Forelimb muscle (tissue), 1 donor: ENCODE data around the gene PRDM11. TPM values are rescaled to one million over a fixed set of nuclear protein-coding genes. Genes with fewer than 3 reads are reported as not detected.
A peak's percentile ranks its signal among the peaks of the same experiment; 100 is the strongest.

ENCODE experiments used
- DNase-seq: peaks from one replicate; pipeline ENCODE4 v3.0.0-alpha.2; 2013; ENCODE audit warnings: low read depth
- polyA plus RNA-seq: library from polyadenylated mRNA; unstranded; fragments of 120-200 nt; gene quantifications from one replicate; pipeline ENCODE4 v1.2.1, GENCODE V29; 2013; ENCODE audit not compliant: insufficient read length

PRDM11 gene
- polyA plus RNA-seq, 1 donor, result 27.1 TPM

DNA sequence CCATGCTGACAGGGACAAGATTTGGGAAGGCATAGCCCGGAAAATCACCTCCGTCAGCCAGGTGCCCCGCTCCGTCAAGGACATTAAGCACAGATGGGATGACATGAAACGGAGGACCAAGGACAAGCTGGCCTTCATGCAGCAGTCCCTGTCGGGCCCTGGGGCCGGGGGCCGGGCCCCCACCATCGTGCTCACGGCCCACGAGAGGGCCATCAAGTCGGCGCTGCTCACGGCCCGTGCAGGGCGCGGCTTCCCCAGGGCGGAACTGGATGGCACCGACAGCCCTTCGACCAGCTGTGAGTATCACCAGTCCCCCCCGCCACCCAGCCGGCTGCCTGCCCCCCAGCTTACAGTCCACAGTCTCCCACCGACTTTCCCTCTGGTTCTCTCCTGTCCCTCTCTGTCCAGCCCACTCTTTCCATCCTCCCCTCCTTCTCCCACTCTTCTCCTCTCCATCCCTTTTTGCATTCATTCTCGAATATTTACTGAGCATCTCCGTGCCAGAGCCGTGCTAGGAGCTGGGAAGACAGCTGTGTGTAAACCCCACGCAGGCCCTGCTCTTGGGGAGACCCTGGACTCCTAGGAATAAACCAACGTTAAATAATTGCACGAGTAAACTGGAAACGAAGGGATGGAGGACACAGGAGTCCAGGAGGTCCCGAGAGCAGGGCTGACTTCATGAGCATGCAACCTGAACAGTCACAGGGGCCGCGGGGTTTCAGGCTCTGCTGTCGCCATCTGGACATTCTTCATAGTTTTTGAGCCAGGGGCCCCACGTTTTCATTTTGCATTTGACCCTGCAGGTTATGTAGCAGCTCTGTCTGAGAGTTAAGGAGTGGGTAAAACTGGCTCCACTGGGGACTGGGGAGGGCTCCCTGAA lies 62.8 kb downstream of the PRDM11 start:
- no peak for DNase-seq

DNA sequence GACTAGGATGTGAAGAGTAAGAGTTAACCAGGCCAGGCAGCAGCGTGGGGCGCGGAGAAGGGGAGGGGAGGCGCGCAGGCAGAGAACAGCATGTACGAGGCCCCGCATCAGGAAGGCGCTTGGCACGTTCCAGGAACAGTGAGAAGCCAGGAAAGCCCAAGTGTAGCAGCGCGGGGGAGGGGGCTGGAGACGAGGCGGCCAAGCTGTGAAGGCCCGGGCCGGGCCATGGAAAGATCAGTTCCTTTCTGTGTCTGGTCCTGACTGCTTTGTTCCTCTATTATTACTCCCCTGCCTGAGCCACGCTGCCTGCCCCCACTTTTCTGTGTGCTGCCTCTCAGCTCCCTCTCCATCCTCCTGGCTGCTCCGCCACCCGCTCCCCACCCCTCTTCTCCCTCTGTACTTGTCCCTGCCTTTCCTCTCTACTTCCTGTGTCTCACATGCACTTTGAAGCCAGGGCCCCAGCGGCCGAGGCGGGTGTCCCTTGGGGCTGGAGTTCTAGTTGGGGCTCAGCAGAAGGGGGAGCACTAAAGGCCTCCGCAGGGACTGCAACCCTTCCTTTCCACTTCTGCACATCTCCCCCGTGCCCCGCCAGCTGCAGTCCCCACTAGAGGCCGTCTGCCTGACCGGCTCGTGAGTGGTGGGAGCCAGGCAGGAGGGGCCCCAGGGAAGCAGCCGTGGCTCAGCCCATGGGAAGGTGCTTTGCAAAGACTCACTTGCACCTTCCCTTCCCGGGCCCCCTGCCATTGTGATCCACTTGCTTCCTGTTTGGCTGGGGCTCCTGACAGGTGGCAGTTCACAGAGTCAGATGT lies 63.7 kb downstream of the PRDM11 start:
- peak; percentile 84 for DNase-seq

DNA sequence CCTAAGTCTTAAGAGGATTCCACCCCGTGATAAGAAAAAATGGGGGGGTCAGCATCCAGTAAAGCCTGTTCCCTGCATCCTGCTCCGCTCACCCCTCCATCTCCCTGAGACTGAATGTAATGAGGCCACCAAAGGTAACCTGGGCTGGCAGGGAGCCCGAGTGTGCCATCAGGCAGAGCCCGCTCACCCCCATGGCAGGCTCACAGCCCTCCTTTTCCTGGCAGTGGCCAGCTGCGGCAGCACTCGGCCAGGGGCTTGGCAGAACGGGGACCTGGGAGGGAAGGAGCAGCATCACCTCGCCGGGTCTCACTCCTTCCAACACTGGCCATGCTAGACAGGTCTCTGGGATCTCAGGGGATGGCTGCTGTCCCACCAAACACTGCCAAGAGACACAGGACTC lies 64.4 kb downstream of the PRDM11 start:
- no peak for DNase-seq

DNA sequence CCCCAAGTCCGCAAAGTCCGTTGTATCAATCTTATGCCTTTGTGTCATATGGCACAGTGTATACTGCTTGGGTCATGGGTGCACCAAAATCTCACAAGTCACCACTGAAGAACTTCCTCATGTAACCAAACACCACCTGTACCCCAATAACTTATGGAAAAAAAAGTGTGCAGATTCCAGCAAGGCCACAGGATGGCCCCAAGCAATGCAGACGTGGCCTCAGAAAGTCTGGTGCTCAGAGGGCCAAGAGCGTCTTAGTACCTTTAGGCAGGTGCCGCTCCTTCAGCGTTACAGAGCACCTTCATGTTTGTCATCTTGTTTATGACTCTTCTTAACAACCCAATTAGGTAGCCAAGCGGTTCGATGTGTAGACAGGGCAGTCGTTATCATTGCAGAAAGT lies 65.3 kb downstream of the PRDM11 start:
- no peak for DNase-seq

DNA sequence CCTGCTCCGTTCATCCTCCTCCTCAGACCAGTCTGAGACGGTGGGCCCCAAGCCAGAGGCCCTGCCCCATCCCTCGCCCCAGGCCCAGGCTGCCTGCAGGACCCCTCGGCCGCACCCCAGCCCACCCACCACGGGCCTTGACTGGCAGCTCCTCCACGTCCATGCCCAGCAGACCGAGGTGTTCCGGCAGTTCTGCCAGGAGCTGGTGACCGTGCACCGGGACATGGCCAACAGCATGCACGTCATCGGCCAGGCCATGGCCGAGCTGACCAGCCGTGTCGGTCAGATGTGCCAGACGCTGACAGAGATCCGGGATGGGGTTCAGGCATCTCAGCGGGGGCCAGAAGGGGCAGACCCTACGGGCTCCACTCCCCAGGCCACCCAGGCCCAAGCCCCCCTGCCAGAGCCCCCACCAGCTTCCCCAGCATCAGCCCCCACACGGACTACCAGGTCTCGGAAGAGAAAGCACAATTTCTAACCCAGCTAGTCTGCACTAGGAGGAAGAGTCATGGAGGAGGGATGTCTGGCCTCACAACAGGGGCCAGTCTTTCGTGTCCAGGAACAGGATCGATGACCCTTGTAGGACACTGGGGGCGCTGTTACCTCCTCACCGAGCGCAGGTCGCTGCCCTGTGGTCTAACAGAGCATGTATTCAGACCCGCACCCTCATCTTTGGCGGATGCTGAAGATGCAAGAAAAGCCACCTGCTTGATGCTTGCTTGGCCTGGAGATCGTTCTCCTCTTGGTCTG lies 66.3 kb downstream of the PRDM11 start:
- no peak for DNase-seq

DNA sequence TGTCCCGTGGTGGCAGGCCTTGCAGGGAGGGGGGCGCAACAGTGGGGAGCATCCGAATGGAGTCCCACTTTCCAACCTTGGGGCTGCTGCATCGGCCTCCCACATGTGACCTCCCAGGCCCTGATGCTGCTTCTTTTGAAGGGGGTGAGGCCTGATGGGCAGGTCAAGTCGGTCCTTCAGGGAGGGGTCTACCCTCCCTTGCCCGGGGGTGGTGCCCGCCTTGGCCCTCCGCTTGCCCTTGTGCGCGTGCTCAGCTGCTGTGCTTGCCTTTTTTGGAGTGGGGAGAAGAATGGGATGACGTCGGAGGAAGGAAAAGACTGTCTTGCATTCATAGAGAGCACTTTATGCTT lies 66.9 kb downstream of the PRDM11 start:
- DNase-seq, result no peak

DNA sequence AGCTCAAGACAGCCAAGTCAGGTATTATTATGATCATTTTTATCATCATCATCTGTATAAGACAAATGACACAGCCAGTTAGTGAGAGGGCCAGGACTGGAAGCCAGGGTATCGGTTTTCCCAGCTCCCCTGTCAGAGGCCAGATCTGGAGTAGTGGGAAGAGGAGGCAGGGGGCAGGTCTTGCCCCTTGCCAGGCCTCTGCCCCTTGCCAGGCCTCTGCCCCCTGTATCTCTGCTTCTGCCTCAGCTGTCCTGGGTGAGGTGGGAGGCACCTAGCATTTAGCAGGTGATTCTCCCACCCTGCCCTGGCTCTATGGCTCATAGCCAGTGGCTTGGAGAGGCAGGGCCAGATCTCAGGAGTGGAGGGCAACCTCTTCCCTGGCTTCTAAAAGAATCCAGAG lies 67.3 kb downstream of the PRDM11 start:
- DNase-seq, result no peak

DNA sequence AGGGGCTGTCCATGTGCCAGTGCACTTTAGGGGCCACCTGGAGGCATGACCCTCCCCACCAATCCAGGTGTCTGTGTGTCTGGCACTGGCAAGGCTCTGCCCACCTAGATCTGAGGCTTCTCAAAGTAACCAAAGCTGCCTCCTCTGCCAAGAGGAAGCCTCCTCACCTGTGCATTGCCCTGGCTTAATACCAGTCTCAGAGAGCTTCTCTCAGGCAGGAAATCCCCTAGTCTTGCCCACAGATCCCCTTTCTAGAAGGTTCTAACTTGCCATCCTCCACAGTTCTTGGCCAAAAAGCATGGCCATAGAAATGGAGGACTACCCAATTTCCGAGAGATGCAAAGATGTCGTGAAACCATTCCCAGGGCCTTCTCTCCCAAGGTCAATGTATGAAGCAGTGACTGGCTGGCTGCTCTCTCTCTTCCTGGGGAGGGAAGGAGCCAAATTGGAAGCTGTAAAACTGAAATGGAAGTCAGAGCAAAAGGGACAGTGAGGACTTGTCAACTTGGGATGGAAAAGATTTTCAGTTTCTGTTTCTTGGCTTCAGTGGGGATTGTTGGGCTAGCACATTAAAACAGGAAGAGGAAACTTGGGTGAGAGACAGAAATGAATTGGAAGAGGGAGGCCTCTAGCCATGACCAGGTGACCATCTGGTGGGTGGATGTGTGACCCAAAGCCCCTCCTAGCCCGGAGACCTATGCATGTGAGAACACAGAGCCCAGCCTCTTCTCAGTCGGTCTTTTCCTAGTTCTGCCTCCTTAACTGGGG lies 68.8 kb downstream of the PRDM11 start:
- no peak for DNase-seq

DNA sequence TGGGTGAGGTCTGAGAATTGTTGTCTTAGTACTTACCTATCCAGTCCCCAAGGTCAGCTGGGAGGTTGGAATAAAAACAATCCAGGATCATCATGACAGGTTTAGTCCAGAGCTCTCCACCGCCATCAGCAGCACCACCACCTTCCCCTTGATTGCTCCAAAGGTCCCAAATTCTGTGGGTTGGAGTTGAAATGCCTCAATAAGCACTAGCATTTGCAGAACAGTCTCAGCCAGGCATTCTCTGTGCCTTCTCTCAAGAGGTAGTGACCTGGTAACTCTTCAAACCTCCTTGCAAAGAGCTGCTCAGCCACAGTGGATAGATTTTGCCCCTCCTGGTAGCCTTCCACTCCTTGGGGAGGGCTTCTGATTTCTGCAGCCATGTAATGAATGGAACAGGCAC lies 69.6 kb downstream of the PRDM11 start:
- DNase-seq, result no peak

DNA sequence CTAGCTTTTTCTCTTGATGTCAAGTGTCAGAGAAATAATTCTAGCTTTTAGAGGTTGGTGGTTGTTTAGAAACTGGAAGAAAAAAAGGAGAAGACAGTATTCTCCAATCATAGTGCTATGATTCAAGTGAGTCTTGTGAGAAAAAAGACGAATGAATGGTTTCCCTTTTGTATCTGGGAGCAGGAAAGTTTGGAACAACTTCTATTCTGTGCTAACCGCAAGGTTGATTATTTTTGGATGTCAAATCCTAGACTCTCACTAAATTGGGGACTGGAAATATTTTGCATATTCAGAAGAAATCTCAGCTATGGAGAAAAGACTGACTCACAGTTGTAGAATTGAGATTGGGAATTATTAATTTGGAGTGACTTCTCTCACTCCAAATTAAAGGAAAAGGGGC lies 70.5 kb downstream of the PRDM11 start:
- DNase-seq, result no peak

DNA sequence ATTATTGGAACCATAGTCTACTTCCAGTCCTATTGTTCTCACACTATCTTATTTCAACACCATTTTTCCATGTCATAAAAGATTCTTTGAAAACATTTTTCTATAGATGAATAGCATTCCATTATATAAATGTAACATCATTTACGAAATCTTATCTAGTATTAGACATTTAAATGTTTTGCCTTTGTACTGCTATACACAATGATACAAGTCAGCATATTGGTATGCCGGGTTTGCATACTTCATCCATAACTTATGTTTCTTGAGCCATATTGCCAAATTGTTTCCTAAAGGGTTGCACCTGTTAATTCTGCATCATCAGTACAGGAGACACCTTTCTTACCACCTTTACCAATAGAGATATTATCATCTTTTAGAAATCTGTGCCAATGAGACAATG lies 71.6 kb downstream of the PRDM11 start:
- no peak for DNase-seq

DNA sequence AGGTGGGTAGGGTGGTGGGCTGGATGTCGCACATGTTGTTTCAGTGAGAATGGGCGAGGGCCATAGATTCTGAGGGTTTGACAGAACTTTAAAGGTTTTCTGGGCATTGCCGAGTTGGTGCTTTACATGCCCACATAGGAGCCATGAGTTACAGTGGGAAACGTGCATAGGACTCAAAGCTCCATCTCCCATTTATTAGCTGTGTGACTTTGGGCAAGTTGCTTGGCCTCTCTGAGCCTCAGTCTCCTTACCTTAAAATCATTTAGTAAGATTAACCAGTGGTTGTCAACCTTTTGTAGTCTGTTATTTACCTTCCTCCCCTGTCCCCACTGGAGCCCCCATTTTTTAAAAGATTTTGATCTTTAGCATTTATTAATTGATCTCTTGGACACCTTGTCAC lies 72.3 kb downstream of the PRDM11 start:
- no peak for DNase-seq

DNA sequence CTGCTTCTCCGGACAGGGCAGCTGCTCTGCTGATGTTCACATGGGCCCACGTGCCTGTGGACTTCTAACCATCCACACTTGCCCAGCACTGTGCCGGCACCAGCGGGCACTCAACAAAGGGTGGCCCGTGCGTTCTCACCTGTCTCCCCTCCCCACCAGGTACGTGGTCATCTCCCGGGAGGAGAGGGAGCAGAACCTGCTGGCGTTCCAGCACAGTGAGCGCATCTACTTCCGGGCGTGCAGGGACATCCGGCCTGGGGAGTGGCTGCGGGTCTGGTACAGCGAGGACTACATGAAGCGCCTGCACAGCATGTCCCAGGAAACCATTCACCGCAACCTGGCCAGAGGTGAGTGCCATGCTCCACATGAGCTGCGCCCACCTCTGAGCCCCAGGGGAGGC lies 73.0 kb downstream of the PRDM11 start:
- no peak for DNase-seq

DNA sequence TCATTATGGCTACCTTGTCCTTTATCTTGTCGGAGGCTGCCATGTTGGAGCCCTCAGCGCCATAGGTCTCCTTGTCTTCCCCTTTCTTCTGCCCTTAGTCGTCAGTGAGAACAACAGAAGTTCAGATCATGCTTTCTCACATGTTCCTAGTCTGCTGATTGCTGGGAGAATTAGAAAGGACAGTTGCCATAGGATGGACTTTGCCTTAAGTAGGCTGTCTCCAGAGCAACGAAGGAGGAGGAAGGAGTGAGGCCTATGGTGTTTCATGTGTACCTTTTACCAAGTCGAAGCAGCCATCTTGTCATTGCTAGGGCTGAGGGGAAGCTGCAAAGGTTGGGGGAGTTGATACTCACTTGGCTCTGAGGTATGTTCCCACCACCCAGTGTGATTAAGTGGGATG lies 77.1 kb downstream of the PRDM11 start:
- no peak for DNase-seq

DNA sequence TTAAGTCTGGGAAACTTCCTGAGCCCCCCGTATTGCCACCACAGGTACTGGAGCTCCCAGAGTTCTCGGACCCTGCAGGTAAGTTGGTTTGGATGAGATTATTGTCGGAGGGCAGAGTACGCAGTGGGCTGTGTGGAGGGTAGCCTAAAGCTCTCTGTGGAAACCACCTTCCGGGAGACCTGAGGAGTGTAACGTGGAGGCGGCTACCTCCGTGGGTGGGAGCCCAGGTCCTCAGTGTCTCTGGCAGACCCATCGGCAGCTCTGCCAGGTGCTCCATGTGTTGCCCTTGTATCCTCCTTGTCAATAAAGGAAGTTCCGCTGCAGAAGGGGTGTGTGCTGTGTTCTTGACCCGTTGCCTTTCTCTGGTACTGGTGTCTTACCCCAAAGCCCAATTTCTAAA lies 78.3 kb downstream of the PRDM11 start:
- no peak for DNase-seq

DNA sequence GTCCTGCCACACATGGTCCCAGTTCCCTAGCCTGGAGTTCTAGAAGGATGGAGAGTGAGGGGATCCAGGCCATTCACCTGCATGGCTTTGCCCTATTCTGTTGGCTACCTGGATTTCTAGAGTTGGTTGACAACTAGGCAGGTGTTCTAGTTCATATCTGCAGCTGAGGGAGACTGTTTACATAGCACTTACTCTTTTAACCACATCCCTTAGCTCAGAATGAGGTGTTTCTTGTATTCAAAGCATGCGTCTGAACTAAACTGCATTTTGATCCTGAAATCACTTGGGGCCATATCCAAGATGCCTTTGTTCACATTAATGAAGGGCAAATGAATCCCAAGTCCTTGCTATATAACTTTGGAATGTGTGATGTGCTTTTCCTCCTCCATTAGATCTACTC lies 78.8 kb downstream of the PRDM11 start:
- no peak for DNase-seq

DNA sequence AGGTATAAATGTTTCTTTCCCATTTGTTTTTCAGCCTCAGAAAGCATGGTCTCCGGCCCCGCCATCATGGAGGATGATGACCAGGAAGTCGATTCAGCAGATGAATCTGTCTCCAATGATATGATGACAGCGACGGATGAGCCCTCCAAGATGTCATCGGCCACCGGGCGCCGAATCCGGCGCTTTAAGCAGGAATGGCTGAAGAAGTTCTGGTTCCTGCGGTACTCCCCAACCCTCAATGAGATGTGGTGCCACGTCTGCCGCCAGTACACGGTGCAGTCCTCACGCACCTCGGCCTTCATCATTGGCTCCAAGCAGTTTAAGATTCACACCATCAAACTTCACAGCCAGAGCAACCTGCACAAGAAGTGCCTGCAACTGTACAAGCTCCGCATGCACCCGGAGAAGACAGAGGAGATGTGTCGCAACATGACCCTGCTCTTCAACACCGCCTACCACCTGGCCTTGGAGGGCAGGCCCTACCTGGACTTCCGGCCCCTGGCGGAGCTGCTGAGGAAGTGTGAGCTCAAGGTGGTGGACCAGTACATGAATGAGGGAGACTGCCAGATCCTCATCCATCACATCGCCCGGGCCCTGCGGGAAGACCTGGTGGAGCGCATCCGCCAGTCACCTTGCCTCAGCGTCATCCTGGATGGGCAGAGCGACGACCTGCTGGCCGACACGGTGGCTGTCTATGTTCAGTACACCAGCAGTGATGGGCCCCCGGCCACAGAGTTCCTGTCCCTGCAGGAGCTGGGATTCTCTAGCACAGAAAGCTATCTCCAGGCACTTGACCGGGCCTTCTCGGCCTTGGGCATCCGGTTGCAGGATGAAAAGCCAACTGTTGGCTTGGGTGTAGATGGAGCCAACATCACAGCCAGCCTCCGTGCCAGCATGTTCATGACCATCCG lies 79.8 kb downstream of the PRDM11 start:
- no peak for DNase-seq

DNA sequence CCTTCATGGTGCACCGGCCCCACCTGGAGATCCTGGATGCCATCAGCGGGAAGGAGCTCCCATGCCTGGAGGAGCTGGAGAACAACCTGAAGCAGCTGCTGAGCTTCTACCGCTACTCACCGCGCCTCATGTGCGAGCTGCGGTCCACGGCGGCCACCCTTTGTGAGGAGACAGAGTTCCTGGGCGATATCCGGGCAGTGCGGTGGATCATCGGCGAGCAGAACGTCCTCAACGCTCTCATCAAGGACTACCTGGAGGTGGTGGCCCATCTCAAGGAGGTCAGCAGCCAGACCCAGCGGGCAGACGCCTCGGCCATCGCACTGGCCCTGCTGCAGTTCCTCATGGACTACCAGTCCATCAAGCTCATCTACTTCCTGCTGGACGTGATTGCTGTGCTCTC lies 80.5 kb downstream of the PRDM11 start:
- DNase-seq, result no peak

DNA sequence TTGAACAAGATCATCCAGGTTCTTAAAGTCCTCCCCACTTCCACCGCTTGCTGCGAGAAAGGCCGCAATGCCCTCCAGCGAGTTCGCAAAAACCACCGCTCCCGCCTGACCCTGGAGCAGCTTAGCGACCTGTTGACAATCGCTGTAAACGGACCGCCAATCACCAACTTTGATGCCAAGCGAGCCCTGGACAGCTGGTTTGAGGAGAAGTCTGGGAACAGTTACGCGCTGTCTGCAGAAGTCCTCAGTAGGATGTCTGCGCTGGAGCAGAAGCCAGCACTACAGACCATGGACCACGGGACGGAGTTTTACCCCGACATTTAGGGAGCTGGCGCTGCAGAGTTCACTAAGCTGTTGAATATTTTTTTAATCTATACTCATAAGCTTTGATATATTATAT lies 81.4 kb downstream of the PRDM11 start:
- DNase-seq, result no peak

DNA sequence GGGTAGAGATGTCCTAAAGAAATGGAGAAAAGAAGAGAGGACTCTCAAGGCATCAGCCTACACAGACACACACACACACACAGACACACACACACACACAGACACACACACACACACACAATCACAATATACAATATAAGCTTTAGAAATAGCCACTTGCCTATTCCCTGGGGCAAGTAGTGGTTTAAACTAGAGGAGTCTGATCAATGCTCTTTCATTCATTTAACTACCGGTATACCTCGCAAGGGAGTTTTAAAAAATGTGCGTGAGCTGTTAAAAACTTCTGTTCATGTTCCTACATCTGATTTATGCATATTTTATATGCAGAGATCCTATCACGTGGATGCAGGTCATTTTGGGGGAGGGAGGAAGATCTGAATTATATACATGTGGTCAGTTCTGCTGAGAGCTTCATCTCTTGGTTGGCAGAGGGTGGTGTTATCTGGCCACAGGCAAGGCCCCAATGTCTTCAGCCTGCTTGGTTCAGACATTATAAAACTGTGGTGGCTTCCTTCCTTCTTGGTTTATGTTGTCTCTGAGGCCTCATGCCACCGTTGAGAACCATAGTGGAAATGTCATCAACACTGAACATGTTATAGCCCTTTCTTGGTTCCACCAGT lies 83.1 kb downstream of the PRDM11 start:
- DNase-seq, result no peak
